SJSA1 (cell line): ENCODE measurements around the gene CFAP99. TPM values are rescaled to one million over a fixed set of nuclear protein-coding genes. Genes with fewer than 3 reads are reported as not detected.

Source experiments
- DNase-seq, 2 experiments: peaks; one replicate each; pipeline ENCODE4 v3.0.0-alpha.2; 2015 to 2020; ENCODE audit warnings: low spot score in 2 of 2, low read depth in 1 of 2
- H3K27ac ChIP-seq: fragments of 250-450 bp; sonication (Bioruptor Pico); 2 replicates; pipeline ENCODE4 v1.5.1; 2020; ENCODE audit warnings: mild to moderate bottlenecking, moderate library complexity
- H3K27me3 ChIP-seq: fragments of 250-450 bp; sonication (Bioruptor Pico); replicated peaks from 2 replicates; pipeline ENCODE4 v1.5.1; 2020; ENCODE audit warnings: mild to moderate bottlenecking, moderate library complexity
- H3K36me3 ChIP-seq: fragments of 250-450 bp; sonication (Bioruptor Pico); 2 replicates; pipeline ENCODE4 v1.5.1; 2020; ENCODE audit warnings: mild to moderate bottlenecking
- H3K4me1 ChIP-seq: fragments of 250-450 bp; sonication (Bioruptor Pico); replicated peaks from 2 replicates; pipeline ENCODE4 v1.6.1; 2021; ENCODE audit warnings: mild to moderate bottlenecking
- H3K4me3 ChIP-seq: fragments of 250-450 bp; sonication (Bioruptor Pico); 2 replicates; pipeline ENCODE4 v1.5.1; 2020; ENCODE audit warnings: mild to moderate bottlenecking
- H3K9me3 ChIP-seq: fragments of 250-450 bp; sonication (Bioruptor Pico); replicated peaks from 2 replicates; pipeline ENCODE4 v1.5.1; 2020; ENCODE audit warnings: mild to moderate bottlenecking
- total RNA-seq: library from RNA; depleted of rRNA; stranded (reverse); fragments of >200 nt; shearing (Covaris generic); gene quantifications from 2 replicates; pipeline ENCODE4 v1.2.3, GENCODE V29; 2014

Gene CFAP99
- total RNA-seq, 1 experiment from 2014 or later, result not detected

- Histone ChIP-seq H3K27ac (no peak overlapping the region), H3K4me1 (peaks cover 15% of the 10 kb centered on the region), H3K4me3 (no peak overlapping the region), H3K27me3 (no peaks in the 10 kb centered on the region), H3K9me3 (no peaks in the 10 kb centered on the region), H3K36me3 (no peaks in the 10 kb centered on the region)
- DNase-seq, result no peak
These were observed 9.4 kb upstream of the CFAP99 start for GRCh38 chr4:2409381-2409783.

GRCh38 chr4:2411786-2412510 lies 6.8 kb upstream of the CFAP99 start:
- no peak for DNase-seq
- peaks cover 18% of the 10 kb centered on the region for H3K4me1 ChIP-seq
- no peaks in the 10 kb centered on the region for H3K36me3 ChIP-seq
- no peak overlapping the region for H3K4me3 ChIP-seq
- peak overlapping the region; percentile 71 for H3K27ac ChIP-seq
- peaks cover 10% of the 10 kb centered on the region for H3K27me3 ChIP-seq
- no peaks in the 10 kb centered on the region for H3K9me3 ChIP-seq

GRCh38 chr4:2412534-2412884 lies 6.2 kb upstream of the CFAP99 start:
- DNase-seq, result no peak
- Histone ChIP-seq H3K4me3 (peak overlapping the region; percentile 19), H3K36me3 (no peaks in the 10 kb centered on the region), H3K9me3 (no peaks in the 10 kb centered on the region), H3K27me3 (peaks cover 12% of the 10 kb centered on the region), H3K27ac (peak overlapping the region; percentile 71), H3K4me1 (peaks cover 20% of the 10 kb centered on the region)

GRCh38 chr4:2412885-2413716 lies 5.7 kb upstream of the CFAP99 start:
- peak; percentile 86 to 88 for DNase-seq
- H3K4me3 ChIP-seq, result peak overlapping the region; percentile 19
- no peaks in the 10 kb centered on the region for H3K36me3 ChIP-seq
- peaks cover 18% of the 10 kb centered on the region for H3K27me3 ChIP-seq
- peak overlapping the region; percentile 71 for H3K27ac ChIP-seq
- peaks cover 23% of the 10 kb centered on the region for H3K4me1 ChIP-seq
- no peaks in the 10 kb centered on the region for H3K9me3 ChIP-seq

- Histone ChIP-seq H3K36me3 (no peaks in the 10 kb centered on the region), H3K9me3 (no peaks in the 10 kb centered on the region), H3K4me1 (peaks cover 30% of the 10 kb centered on the region), H3K27me3 (peaks cover 20% of the 10 kb centered on the region), H3K27ac (peak overlapping the region; percentile 71), H3K4me3 (no peak overlapping the region)
- DNase-seq, result no peak
These were observed 4.7 kb upstream of the CFAP99 start for GRCh38 chr4:2413821-2414610.

- no peaks in the 10 kb centered on the region for H3K36me3 ChIP-seq
- DNase-seq, result no peak
- H3K4me1 ChIP-seq, result peaks cover 33% of the 10 kb centered on the region
- no peaks in the 10 kb centered on the region for H3K9me3 ChIP-seq
- no peak overlapping the region for H3K4me3 ChIP-seq
- H3K27ac ChIP-seq, result no peak overlapping the region
- H3K27me3 ChIP-seq, result peaks cover 25% of the 10 kb centered on the region
These were observed 3.5 kb upstream of the CFAP99 start for GRCh38 chr4:2415213-2415612.

- Histone ChIP-seq H3K9me3 (no peaks in the 10 kb centered on the region), H3K4me3 (no peak overlapping the region), H3K27me3 (peaks cover 25% of the 10 kb centered on the region), H3K27ac (no peak overlapping the region), H3K36me3 (no peaks in the 10 kb centered on the region), H3K4me1 (peaks cover 33% of the 10 kb centered on the region)
- DNase-seq, result no peak
These were observed 2.7 kb upstream of the CFAP99 start for GRCh38 chr4:2415881-2416563.

- H3K27me3 ChIP-seq, result peaks cover 25% of the 10 kb centered on the region
These were observed 2.1 kb upstream of the CFAP99 start for GRCh38 chr4:2416564-2417225.

GRCh38 chr4:2417226-2417764 lies 1.5 kb upstream of the CFAP99 start:
- H3K4me1 ChIP-seq, result peaks cover 30% of the 10 kb centered on the region
- H3K9me3 ChIP-seq, result no peaks in the 10 kb centered on the region
- no peak for DNase-seq
- no peak overlapping the region for H3K27ac ChIP-seq
- peaks cover 25% of the 10 kb centered on the region for H3K27me3 ChIP-seq
- no peak overlapping the region for H3K4me3 ChIP-seq
- no peaks in the 10 kb centered on the region for H3K36me3 ChIP-seq

More at GRCh38 chr4:2416564-2417225, 2.1 kb upstream of the CFAP99 start:
- H3K9me3 ChIP-seq, result no peaks in the 10 kb centered on the region
- H3K27ac ChIP-seq, result no peak overlapping the region
- no peak overlapping the region for H3K4me3 ChIP-seq
- H3K4me1 ChIP-seq, result peaks cover 33% of the 10 kb centered on the region
- peak in 1 of 2 experiments; percentile 2 for DNase-seq
- H3K36me3 ChIP-seq, result no peaks in the 10 kb centered on the region

GRCh38 chr4:2417765-2418649 lies 748 bp upstream of the CFAP99 start, which contains the start of gene ZFYVE28:
TSS of gene ZFYVE28 (minus strand) at chr4:2418645. CDS start at chr4:2418323, 322 bp downstream.
- peak in 1 of 2 experiments; percentile 5 for DNase-seq
- peak within 1 kb of the TSS; percentile 35 for H3K4me3 ChIP-seq
- H3K36me3 ChIP-seq, result no peaks in the 10 kb centered on the region
- H3K9me3 ChIP-seq, result no peaks in the 10 kb centered on the region
- H3K4me1 ChIP-seq, result peaks cover 24% of the 10 kb centered on the region
- peaks cover 25% of the 10 kb centered on the region for H3K27me3 ChIP-seq
- H3K27ac ChIP-seq, result no peak within 1 kb of the TSS

- H3K27ac ChIP-seq, result no peak overlapping the region
- H3K9me3 ChIP-seq, result no peaks in the 10 kb centered on the region
- H3K27me3 ChIP-seq, result peaks cover 25% of the 10 kb centered on the region
- no peak overlapping the region for H3K4me3 ChIP-seq
- no peak for DNase-seq
- peaks cover 17% of the 10 kb centered on the region for H3K4me1 ChIP-seq
- no peaks in the 10 kb centered on the region for H3K36me3 ChIP-seq
These were observed 1.1 kb downstream of the CFAP99 start for GRCh38 chr4:2419814-2420213.

GRCh38 chr4:2421928-2422327 lies 3.2 kb downstream of the CFAP99 start:
- no peaks in the 10 kb centered on the region for H3K9me3 ChIP-seq
- H3K4me3 ChIP-seq, result no peak overlapping the region
- no peaks in the 10 kb centered on the region for H3K36me3 ChIP-seq
- H3K27me3 ChIP-seq, result peaks cover 15% of the 10 kb centered on the region
- DNase-seq, result no peak
- peaks cover 15% of the 10 kb centered on the region for H3K4me1 ChIP-seq
- no peak overlapping the region for H3K27ac ChIP-seq
